HCT116 (cell line): Measurements from ENCODE around the gene POC1A. TPM values are rescaled to one million over a fixed set of nuclear protein-coding genes. Genes with fewer than 3 reads are reported as not detected.

Source experiments
- ATAC-seq: fragments of 200-7000 bp; cut with Tn5 transposase; 2 replicates; pipeline ENCODE4 v1.9.1; 2020; ENCODE audit warnings: mild to moderate bottlenecking, moderate library complexity
- BruUV-seq: library from RNA; stranded (reverse); fragments of 400-500 nt; replicated peaks from 2 replicates; lab custom pipeline; 2021; lab: Mats Ljungman, UMichigan
- CTCF ChIA-PET: fragments of 300-600 bp; sonication (Branson Sonifier 250); formaldehyde crosslinking; loops from one replicate; lab custom pipeline; 2021; ENCODE audit warnings: antibody characterized with exemption; lab: Charles Lee
- POLR2A ChIA-PET: fragments of 300-600, 350-600 bp; sonication (Branson Sonifier 250); formaldehyde crosslinking; loops from one replicate; lab custom pipeline; 2021; ENCODE audit warnings: antibody characterized with exemption; lab: Charles Lee
- RAD21 ChIA-PET, 2 experiments: fragments of 300-600 bp; sonication (Branson Sonifier 250); formaldehyde crosslinking; loops; one replicate each; lab custom pipeline; 2023; ENCODE audit warnings: low total read pairs in 2 of 2; ENCODE audit not compliant: uncharacterized antibody in 2 of 2, unreplicated experiment in 2 of 2, low non-redundant PET in 1 of 2; lab: Charles Lee
- DNase-seq: peaks from one replicate; pipeline ENCODE4 v3.0.0-alpha.2; 2010; ENCODE audit warnings: low read depth, low spot score
- H2AFZ ChIP-seq: fragments of 200-600 bp; shearing (Covaris generic), sonication (generic); 2 replicates; pipeline ENCODE4 v1.6.1; 2017; ENCODE audit warnings: low read depth, mixed run types, mixed read lengths, antibody characterized with exemption, low read length; ENCODE audit not compliant: poor library complexity, severe bottlenecking
- H3K27ac ChIP-seq: 2 replicates; pipeline ENCODE4 v1.5.1; 2012; ENCODE audit warnings: low read depth, low read length
- H3K27me3 ChIP-seq: fragments of 200-600 bp; sonication (generic); 2 replicates; pipeline ENCODE4 v1.6.1; 2016; ENCODE audit warnings: mixed run types, low read length, mixed read lengths; ENCODE audit not compliant: insufficient read depth
- H3K36me3 ChIP-seq, 2 experiments: fragments of 200-500 bp in 1 of 2; fragments of 200-600 bp in 1 of 2; sonication (Bioruptor generic) in 1 of 2; sonication (generic) in 1 of 2; 2 replicates each; pipeline versions ENCODE4 v1.5.1 to v1.6.1; 2014 to 2016; ENCODE audit warnings: low read length in 2 of 2, inconsistent platforms in 1 of 2, mixed read lengths in 1 of 2, mixed run types in 1 of 2; ENCODE audit not compliant: insufficient read depth in 2 of 2, control insufficient read depth in 1 of 2
- H3K4me1 ChIP-seq, 2 experiments: fragments of 200-600 bp in 1 of 2; sonication (generic) in 1 of 2; 2 replicates each; pipeline versions ENCODE4 v1.5.1 to v1.6.1; 2012 to 2017; ENCODE audit warnings: low read length in 2 of 2, inconsistent platforms in 1 of 2, mild to moderate bottlenecking in 1 of 2, mixed read lengths in 1 of 2, mixed run types in 1 of 2, moderate library complexity in 1 of 2; ENCODE audit not compliant: insufficient read depth in 2 of 2, control insufficient read depth in 1 of 2
- H3K4me2 ChIP-seq: fragments of 200-600 bp; sonication (generic); 2 replicates; pipeline ENCODE4 v1.6.1; 2017; ENCODE audit warnings: mixed run types, low read length, mixed read lengths
- H3K4me3 ChIP-seq, 2 experiments: fragments of 200-600 bp in 1 of 2; sonication (generic) in 1 of 2; replicated peaks in 1 of 2; 2 replicates each; pipeline ENCODE4 v1.5.1; 2011 to 2016; ENCODE audit warnings: low read length in 2 of 2, control low read depth in 1 of 2, low read depth in 1 of 2, mild to moderate bottlenecking in 1 of 2, mixed read lengths in 1 of 2, mixed run types in 1 of 2
- H3K79me2 ChIP-seq: fragments of 200-600 bp; sonication (generic); 2 replicates; pipeline ENCODE4 v1.6.1; 2017; ENCODE audit warnings: mild to moderate bottlenecking, mixed run types, low read length, moderate library complexity, mixed read lengths; ENCODE audit not compliant: insufficient read depth
- H3K9ac ChIP-seq: fragments of 200-600 bp; sonication (generic); 2 replicates; pipeline ENCODE4 v1.6.1; 2016; ENCODE audit warnings: low read length, mixed read lengths
- H3K9me2 ChIP-seq: fragments of 200-600 bp; sonication (generic), shearing (Covaris generic); 2 replicates; pipeline ENCODE4 v1.6.1; 2017; ENCODE audit warnings: mixed run types, mild to moderate bottlenecking, moderate library complexity; ENCODE audit not compliant: insufficient read depth
- H3K9me3 ChIP-seq, 2 experiments: fragments of 200-500 bp in 1 of 2; fragments of 200-600 bp in 1 of 2; sonication (Bioruptor generic) in 1 of 2; sonication (generic) in 1 of 2; 2 replicates each; pipeline ENCODE4 v1.6.1; 2014 to 2017; ENCODE audit warnings: low read length in 2 of 2, mixed read lengths in 2 of 2, inconsistent platforms in 1 of 2, low read depth in 1 of 2, mild to moderate bottlenecking in 1 of 2, mixed run types in 1 of 2, moderate library complexity in 1 of 2; ENCODE audit not compliant: control insufficient read depth in 1 of 2, insufficient read depth in 1 of 2
- H4K20me1 ChIP-seq: fragments of 200-600 bp; sonication (generic), shearing (Covaris generic); 2 replicates; pipeline ENCODE4 v1.6.1; 2017; ENCODE audit warnings: mixed run types, mild to moderate bottlenecking, moderate library complexity; ENCODE audit not compliant: insufficient read depth
- CEBPB ChIP-seq: IDR thresholded peaks from 2 replicates; pipeline ENCODE4 v1.6.1; 2012; ENCODE audit warnings: low read depth
- EGR1 ChIP-seq: IDR thresholded peaks from 2 replicates; pipeline ENCODE4 v1.6.1; 2012; ENCODE audit warnings: low read depth
- ELF1 ChIP-seq: IDR thresholded peaks from 2 replicates; pipeline ENCODE4 v1.6.1; 2012; ENCODE audit warnings: low read depth, borderline replicate concordance
- FOSL1 ChIP-seq: IDR thresholded peaks from 2 replicates; pipeline ENCODE4 v1.6.1; 2012; ENCODE audit warnings: low read depth
- JUND ChIP-seq: IDR thresholded peaks from 2 replicates; pipeline ENCODE4 v1.6.1; 2012
- POLR2AphosphoS5 ChIP-seq: IDR thresholded peaks from 2 replicates; pipeline ENCODE4 v1.6.1; 2011; ENCODE audit warnings: mild to moderate bottlenecking, low read depth, low read length, moderate library complexity
- SIN3A ChIP-seq: IDR thresholded peaks from 2 replicates; pipeline ENCODE4 v1.6.1; 2012; ENCODE audit warnings: low read depth
- ZBTB33 ChIP-seq: IDR thresholded peaks from 2 replicates; pipeline ENCODE4 v1.6.1; 2011; ENCODE audit warnings: mild to moderate bottlenecking, low read length, moderate library complexity; ENCODE audit not compliant: insufficient replicate concordance; ENCODE audit errors: extremely low read depth
- intact Hi-C: fragments of 100-400 bp; cut with micrococcal nuclease; formaldehyde crosslinking; loops from 2 replicates; pipeline ENCODE4 v1.10.0; 2022
- total RNA-seq: library from RNA; stranded (reverse); gene quantifications from one replicate; pipeline ENCODE4 v1.2.1, GENCODE V29; 2021; ENCODE audit not compliant: unreplicated experiment
- TF ChIP-seq, protein P1 (sequence below): IDR thresholded peaks from 2 replicates; pipeline ENCODE4 v1.6.1; 2012; ENCODE audit warnings: low read depth
- TF ChIP-seq, protein P2 (sequence below), 3 experiments: fragments of 200-600 bp in 1 of 3; sonication (generic) in 1 of 3; IDR thresholded peaks in 2 of 3; conservative IDR thresholded peaks in 1 of 3; 2 replicates each; pipeline ENCODE4 v1.5.1; 2012 to 2017; ENCODE audit warnings: low read depth in 2 of 3, low read length in 2 of 3, antibody characterized with exemption in 1 of 3, borderline replicate concordance in 1 of 3, control low read depth in 1 of 3, mild to moderate bottlenecking in 1 of 3, mixed read lengths in 1 of 3, mixed run types in 1 of 3, moderate library complexity in 1 of 3; ENCODE audit not compliant: insufficient read depth in 1 of 3
- TF ChIP-seq, protein P3 (sequence below): IDR thresholded peaks from 2 replicates; pipeline ENCODE4 v1.6.1; 2012

Gene POC1A
- total RNA-seq, 1 experiment from 2014 or later, result 34.0 TPM

- intact Hi-C loops, result no loop called here
- CTCF ChIA-PET, result no interaction called here
- BruUV-seq, result no TSS peak
These were observed 92.9 kb downstream of the POC1A start for GRCh38 chr3:52061121-52061910.

DNA sequence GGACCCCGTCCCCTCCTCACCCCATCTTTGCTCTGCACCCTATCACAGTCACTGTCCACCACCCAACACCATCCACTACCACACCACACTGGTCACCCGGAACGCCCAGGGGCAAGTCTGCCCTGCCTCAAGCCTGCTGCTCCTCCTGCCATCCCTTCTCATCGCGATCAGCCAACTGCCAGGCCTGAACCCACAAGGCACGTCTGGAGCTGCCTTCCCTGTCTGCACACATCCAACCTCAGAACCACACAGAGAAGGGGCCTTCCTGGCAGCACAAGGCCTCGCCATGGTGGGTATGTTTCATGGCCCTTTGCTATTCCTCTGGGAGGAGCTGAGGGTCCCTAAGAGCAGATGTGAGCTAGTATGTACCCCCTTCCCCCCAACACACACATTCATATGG lies 94.4 kb downstream of the POC1A start:
- no TSS peak for BruUV-seq
- CTCF ChIA-PET, result no interaction called here
- TF ChIP-seq, protein P1, sequence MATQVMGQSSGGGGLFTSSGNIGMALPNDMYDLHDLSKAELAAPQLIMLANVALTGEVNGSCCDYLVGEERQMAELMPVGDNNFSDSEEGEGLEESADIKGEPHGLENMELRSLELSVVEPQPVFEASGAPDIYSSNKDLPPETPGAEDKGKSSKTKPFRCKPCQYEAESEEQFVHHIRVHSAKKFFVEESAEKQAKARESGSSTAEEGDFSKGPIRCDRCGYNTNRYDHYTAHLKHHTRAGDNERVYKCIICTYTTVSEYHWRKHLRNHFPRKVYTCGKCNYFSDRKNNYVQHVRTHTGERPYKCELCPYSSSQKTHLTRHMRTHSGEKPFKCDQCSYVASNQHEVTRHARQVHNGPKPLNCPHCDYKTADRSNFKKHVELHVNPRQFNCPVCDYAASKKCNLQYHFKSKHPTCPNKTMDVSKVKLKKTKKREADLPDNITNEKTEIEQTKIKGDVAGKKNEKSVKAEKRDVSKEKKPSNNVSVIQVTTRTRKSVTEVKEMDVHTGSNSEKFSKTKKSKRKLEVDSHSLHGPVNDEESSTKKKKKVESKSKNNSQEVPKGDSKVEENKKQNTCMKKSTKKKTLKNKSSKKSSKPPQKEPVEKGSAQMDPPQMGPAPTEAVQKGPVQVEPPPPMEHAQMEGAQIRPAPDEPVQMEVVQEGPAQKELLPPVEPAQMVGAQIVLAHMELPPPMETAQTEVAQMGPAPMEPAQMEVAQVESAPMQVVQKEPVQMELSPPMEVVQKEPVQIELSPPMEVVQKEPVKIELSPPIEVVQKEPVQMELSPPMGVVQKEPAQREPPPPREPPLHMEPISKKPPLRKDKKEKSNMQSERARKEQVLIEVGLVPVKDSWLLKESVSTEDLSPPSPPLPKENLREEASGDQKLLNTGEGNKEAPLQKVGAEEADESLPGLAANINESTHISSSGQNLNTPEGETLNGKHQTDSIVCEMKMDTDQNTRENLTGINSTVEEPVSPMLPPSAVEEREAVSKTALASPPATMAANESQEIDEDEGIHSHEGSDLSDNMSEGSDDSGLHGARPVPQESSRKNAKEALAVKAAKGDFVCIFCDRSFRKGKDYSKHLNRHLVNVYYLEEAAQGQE, result no peak
- TF ChIP-seq, protein P2, sequence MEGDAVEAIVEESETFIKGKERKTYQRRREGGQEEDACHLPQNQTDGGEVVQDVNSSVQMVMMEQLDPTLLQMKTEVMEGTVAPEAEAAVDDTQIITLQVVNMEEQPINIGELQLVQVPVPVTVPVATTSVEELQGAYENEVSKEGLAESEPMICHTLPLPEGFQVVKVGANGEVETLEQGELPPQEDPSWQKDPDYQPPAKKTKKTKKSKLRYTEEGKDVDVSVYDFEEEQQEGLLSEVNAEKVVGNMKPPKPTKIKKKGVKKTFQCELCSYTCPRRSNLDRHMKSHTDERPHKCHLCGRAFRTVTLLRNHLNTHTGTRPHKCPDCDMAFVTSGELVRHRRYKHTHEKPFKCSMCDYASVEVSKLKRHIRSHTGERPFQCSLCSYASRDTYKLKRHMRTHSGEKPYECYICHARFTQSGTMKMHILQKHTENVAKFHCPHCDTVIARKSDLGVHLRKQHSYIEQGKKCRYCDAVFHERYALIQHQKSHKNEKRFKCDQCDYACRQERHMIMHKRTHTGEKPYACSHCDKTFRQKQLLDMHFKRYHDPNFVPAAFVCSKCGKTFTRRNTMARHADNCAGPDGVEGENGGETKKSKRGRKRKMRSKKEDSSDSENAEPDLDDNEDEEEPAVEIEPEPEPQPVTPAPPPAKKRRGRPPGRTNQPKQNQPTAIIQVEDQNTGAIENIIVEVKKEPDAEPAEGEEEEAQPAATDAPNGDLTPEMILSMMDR (IDR thresholded peaks at IDR 0.05 in 2 of 3, conservative IDR thresholded peaks at IDR 0.05 in 1 of 3; ENCODE audit: borderline replicate concordance in 1 of 3, insufficient read depth in 1 of 3, low read depth in 2 of 3, low read length in 2 of 3), result no peak
- TF ChIP-seq SIN3A (no peak), ZBTB33 (no peak), POLR2AphosphoS5 (no peak), ELF1 (no peak), EGR1 (no peak), CEBPB (no peak)

More at GRCh38 chr3:52061121-52061910, 92.9 kb downstream of the POC1A start:
- TF ChIP-seq EGR1, result no peak
- TF ChIP-seq JUND, result no peak
- no peak for TF ChIP-seq FOSL1
- no peak for TF ChIP-seq ELF1
- TF ChIP-seq, protein P3, sequence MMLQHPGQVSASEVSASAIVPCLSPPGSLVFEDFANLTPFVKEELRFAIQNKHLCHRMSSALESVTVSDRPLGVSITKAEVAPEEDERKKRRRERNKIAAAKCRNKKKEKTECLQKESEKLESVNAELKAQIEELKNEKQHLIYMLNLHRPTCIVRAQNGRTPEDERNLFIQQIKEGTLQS, result no peak
- Histone ChIP-seq H3K27ac (no peak overlapping the region), H3K36me3 (no peaks in the 10 kb centered on the region), H3K79me2 (no peaks in the 10 kb centered on the region), H3K9me2 (no peaks in the 10 kb centered on the region), H3K9me3 (no peaks in the 10 kb centered on the region), H3K4me1 (peaks cover 11 to 40% of the 10 kb centered on the region in 2 experiments), H3K9ac (no peak overlapping the region), H3K4me3 (no peak overlapping the region), H2AFZ (no peak overlapping the region), H3K27me3 (no peaks in the 10 kb centered on the region), H3K4me2 (no peak overlapping the region), H4K20me1 (no peaks in the 10 kb centered on the region)
- RAD21 ChIA-PET, result no interaction called here
- POLR2A ChIA-PET, result no interaction called here
- DNase-seq (no peak), ATAC-seq (no peak)

More for the DNA sequence above, 94.4 kb downstream of the POC1A start:
- no peaks in the 10 kb centered on the region for H3K9me3 ChIP-seq
- POLR2A ChIA-PET, result no interaction called here
- peaks cover 11 to 32% of the 10 kb centered on the region in 2 experiments for H3K4me1 ChIP-seq
- peaks cover 12% of the 10 kb centered on the region for H3K79me2 ChIP-seq
- H4K20me1 ChIP-seq, result no peaks in the 10 kb centered on the region
- ATAC-seq (no peak), DNase-seq (no peak)
- RAD21 ChIA-PET, result no interaction called here
- H3K9ac ChIP-seq, result no peak overlapping the region
- no peak overlapping the region for H3K4me2 ChIP-seq
- H3K36me3 ChIP-seq, result no peaks in the 10 kb centered on the region
- no peaks in the 10 kb centered on the region for H3K9me2 ChIP-seq
- no peak overlapping the region for H3K4me3 ChIP-seq
- intact Hi-C loops, result no loop called here
- H3K27me3 ChIP-seq, result no peaks in the 10 kb centered on the region
- no peak overlapping the region for H3K27ac ChIP-seq
- no peak overlapping the region for H2AFZ ChIP-seq
